ENCODE data around the gene ATP13A2. TPM values are rescaled to one million over a fixed set of nuclear protein-coding genes. Genes with fewer than 3 reads are reported as not detected.

Gene ATP13A2
- total RNA-seq, 1 donor from 2014 or later = 30.3 TPM

GRCh38 chr1:17001760-17002523, 9.8 kb downstream of the ATP13A2 start:
- Histone ChIP-seq H3K4me3 (ENCODE audit: low read depth, low read length) (no peak overlapping the region), H3K36me3 (ENCODE audit: control insufficient read depth, insufficient read depth, low read length) (peaks cover 21% of the 10 kb centered on the region), H3K27me3 (ENCODE audit: control insufficient read depth, insufficient read depth, low read length) (no peaks in the 10 kb centered on the region)
- no peak for FAIRE-seq
- no peak for DNase-seq (ENCODE audit: low read depth)
- TF ChIP-seq, protein P1, sequence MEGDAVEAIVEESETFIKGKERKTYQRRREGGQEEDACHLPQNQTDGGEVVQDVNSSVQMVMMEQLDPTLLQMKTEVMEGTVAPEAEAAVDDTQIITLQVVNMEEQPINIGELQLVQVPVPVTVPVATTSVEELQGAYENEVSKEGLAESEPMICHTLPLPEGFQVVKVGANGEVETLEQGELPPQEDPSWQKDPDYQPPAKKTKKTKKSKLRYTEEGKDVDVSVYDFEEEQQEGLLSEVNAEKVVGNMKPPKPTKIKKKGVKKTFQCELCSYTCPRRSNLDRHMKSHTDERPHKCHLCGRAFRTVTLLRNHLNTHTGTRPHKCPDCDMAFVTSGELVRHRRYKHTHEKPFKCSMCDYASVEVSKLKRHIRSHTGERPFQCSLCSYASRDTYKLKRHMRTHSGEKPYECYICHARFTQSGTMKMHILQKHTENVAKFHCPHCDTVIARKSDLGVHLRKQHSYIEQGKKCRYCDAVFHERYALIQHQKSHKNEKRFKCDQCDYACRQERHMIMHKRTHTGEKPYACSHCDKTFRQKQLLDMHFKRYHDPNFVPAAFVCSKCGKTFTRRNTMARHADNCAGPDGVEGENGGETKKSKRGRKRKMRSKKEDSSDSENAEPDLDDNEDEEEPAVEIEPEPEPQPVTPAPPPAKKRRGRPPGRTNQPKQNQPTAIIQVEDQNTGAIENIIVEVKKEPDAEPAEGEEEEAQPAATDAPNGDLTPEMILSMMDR (IDR thresholded peaks at IDR 0.05; ENCODE audit: insufficient read depth, low read length, severe bottlenecking) = no peak

GRCh38 chr1:16999863-17000262, 11.9 kb downstream of the ATP13A2 start:
- Histone ChIP-seq H3K4me3 (ENCODE audit: low read depth, low read length) (no peak overlapping the region), H3K27me3 (ENCODE audit: control insufficient read depth, insufficient read depth, low read length) (no peaks in the 10 kb centered on the region), H3K36me3 (ENCODE audit: control insufficient read depth, insufficient read depth, low read length) (peaks cover 26% of the 10 kb centered on the region)
- FAIRE-seq = no peak
- TF ChIP-seq, protein P1 (IDR thresholded peaks at IDR 0.05; ENCODE audit: insufficient read depth, low read length, severe bottlenecking) = peak; percentile 23
- DNase-seq (ENCODE audit: low read depth) = no peak

DNA sequence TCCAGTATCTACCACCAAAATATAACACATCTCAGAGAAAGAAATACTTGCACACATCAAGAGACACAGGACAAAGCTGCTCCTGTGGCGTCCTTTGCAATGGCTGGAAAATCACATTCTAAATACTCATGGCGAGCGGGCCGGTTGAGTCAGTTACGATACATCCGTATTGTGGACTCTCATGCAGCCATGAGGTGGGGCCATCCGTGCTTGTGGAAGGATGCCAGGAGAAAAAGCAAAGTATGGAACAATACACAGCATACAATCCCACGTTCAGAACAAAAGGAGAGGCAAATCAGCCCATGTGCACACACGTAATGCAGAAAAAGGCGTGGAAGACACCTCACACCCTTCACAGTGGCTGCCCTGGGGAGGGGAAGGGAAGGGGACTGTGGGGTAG, 13.1 kb downstream of the ATP13A2 start:
- DNase-seq (ENCODE audit: low read depth) (peak; percentile 60), FAIRE-seq (peak; percentile 80)
- TF ChIP-seq, protein P1 (IDR thresholded peaks at IDR 0.05; ENCODE audit: insufficient read depth, low read length, severe bottlenecking) = no peak
- Histone ChIP-seq H3K27me3 (ENCODE audit: control insufficient read depth, insufficient read depth, low read length) (no peaks in the 10 kb centered on the region), H3K36me3 (ENCODE audit: control insufficient read depth, insufficient read depth, low read length) (peaks cover 21% of the 10 kb centered on the region), H3K4me3 (ENCODE audit: low read depth, low read length) (no peak overlapping the region)

DNA sequence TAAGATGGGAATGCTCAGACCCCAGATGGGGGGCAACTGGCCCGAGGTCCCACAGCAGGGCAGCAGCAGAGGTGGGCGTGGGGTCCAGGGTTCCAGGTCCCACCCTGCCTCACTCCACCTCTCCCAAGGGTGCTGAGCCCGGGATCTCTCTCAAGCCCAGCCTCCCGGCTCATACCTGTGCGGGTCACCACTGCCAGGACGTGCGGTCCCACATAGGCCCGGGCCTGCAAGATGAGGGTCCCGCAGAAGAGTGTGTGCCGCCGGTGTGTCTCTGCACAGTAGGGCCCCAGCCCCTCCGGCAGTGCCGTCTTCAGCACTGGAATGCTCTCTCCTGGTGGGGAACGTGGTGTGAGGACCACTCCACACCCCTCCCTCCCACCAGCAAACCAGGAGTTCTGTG, 14.9 kb downstream of the ATP13A2 start:
- DNase-seq (ENCODE audit: low read depth) (no peak), FAIRE-seq (no peak)
- Histone ChIP-seq H3K4me3 (ENCODE audit: low read depth, low read length) (no peak overlapping the region), H3K36me3 (ENCODE audit: control insufficient read depth, insufficient read depth, low read length) (peaks cover 19% of the 10 kb centered on the region), H3K27me3 (ENCODE audit: control insufficient read depth, insufficient read depth, low read length) (no peaks in the 10 kb centered on the region)
- TF ChIP-seq, protein P1 (IDR thresholded peaks at IDR 0.05; ENCODE audit: insufficient read depth, low read length, severe bottlenecking) = no peak

GRCh38 chr1:16993521-16994038, 18.1 kb downstream of the ATP13A2 start:
- Histone ChIP-seq H3K27me3 (ENCODE audit: control insufficient read depth, insufficient read depth, low read length) (no peaks in the 10 kb centered on the region), H3K36me3 (ENCODE audit: control insufficient read depth, insufficient read depth, low read length) (peaks cover 16% of the 10 kb centered on the region), H3K4me3 (ENCODE audit: low read depth, low read length) (no peak overlapping the region)
- no peak for DNase-seq (ENCODE audit: low read depth)
- TF ChIP-seq, protein P1 (IDR thresholded peaks at IDR 0.05; ENCODE audit: insufficient read depth, low read length, severe bottlenecking) = no peak
- no peak for FAIRE-seq

Data from bronchial epithelial cell (primary cell).